ENCODE results near the gene TMEM179.
"Not testable (repeated sequence)": the region's sequence is repeated elsewhere in the genome, so short reads cannot be mapped to it uniquely, and the experiment has no call there.

The TMEM179 gene

DNA sequence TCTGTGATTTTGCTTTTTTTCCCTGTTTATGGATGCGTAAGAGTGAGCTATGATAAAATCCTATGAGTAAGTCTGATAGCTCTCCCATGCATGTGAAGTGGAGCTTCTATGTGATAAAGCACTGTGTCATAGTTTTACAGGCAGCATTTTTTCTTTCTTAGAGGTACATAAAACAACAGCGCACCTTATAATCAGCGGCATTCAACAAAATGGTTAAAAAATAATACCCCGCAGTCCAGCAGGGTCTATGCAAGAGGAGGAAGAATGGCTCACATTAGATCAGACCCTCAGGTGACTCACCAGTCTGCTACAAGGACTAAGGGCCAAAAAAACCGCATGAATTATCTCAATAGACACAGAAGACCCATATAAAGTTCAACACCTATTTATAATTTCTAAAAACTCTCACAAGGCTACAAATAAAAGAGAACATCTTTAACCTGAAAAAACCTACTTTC is 33.0 kb upstream of the TMEM179 start:
- no peak for DNase-seq (ENCODE audit: low read depth in 2 of 2)

- DNase-seq (ENCODE audit: low read depth in 2 of 2), result not testable (repeated sequence)
Measured at GRCh38 chr14:104636846-104637545, 32.4 kb upstream of the TMEM179 start.

DNA sequence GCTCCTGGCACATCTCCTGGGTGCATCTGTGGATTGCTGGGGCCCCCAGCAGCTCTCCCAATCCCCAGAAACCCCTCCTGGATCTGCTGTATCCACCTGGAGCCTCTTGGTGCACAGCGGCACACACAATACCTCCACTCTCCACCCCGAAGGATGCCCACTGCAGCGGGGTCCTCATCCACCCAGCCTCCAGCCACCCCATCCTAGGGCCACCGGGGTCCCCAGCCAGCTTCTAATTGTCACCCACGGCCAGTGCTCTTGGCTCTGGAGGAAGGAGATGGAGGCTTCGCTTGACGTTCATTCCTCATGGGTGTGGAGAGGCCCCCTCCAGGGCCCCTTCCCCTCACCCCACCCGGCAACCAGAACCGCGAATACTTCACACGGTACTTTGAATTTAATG is 31.6 kb upstream of the TMEM179 start:
- DNase-seq (ENCODE audit: low read depth in 2 of 2), result no peak

DNA sequence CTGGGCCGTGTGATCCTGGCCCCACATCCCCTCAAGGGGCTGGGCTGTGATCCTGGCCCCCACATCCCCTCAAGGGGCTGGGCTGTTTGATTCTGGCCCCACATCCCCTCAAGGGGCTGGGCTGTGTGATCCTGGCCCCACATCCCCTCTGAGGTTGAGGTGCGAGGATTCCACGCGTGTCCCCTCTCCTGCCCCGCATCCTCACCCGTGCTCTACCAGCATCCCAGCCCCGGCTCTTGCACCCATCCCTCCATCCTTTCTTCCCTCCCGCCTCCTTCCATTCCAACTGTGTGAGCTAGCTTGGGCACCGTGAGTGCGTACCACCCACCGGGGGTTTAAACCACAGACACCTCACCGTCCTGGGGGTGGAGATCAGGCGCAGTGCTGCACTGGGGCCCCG is 31.1 kb upstream of the TMEM179 start:
- no peak for DNase-seq (ENCODE audit: low read depth in 2 of 2)

DNA sequence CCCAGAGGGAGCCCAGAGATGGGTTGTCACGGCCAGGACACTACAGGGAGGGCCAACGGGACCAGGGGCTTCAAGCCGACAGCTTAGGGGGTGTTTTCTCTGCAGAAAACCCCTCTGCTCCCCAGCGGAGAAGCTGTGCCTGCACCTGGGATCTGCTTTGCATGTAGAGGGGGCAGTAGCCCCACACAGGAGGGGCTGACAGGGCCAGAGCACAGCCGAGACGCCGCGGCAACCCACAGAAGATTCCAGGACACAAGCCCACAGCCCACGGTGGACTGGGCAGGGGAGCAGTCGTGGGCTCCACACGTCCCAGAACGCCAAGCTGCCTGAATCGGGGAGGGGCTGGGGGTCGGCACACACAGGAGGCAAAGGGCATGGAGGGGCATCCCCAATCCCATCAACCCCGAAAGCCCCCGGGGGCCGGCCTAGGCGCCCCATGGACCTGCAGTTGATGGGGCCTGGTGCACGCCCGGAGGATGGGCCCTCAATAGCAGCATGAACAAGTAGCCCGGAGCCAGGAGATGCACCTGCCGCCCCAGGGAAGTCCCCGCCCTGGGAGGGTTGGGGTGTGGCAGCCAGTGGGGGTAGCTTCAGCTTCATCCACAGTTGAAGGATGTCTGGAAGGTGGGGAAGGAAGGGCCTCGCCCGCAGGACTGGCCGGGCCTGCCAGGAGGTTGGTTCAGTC is 30.5 kb upstream of the TMEM179 start:
- DNase-seq (ENCODE audit: low read depth in 2 of 2), result no peak

DNA sequence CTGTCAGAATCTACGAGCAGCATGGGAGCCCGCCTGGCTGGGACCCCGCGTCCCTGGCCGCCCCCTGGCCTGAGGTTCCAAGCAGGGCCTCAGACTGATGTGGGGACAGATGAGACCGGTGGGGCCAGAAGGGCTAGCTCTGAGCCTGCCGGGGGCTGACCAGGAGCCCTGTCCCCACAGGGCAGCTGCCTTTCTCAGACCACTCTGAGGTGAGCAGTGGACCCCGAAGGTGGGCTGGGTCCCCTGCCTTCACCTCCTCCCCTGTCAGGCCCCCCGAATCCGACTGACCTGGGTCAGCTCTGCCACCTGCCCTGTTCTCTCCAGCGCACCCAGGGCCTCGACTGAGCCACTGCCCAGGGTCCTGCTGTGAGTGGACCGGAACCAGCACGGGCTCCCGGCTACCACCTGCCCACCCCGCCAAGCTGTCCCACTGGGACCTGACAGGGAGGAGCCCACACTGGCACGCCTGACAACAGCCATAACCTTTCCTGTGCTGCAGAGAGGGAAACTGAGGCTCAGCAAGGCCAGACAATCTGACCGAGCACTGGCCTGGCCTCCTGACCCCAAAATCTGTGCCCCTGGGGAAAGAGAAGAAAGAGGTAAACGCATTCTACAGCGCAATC is 29.7 kb upstream of the TMEM179 start:
- DNase-seq (ENCODE audit: low read depth in 2 of 2), result no peak

GRCh38 chr14:104633276-104634137 is 28.9 kb upstream of the TMEM179 start:
- DNase-seq (ENCODE audit: low read depth in 2 of 2), result no peak

- no peak for DNase-seq (ENCODE audit: low read depth in 2 of 2)
Measured at GRCh38 chr14:104632781-104633180, 28.2 kb upstream of the TMEM179 start.

DNA sequence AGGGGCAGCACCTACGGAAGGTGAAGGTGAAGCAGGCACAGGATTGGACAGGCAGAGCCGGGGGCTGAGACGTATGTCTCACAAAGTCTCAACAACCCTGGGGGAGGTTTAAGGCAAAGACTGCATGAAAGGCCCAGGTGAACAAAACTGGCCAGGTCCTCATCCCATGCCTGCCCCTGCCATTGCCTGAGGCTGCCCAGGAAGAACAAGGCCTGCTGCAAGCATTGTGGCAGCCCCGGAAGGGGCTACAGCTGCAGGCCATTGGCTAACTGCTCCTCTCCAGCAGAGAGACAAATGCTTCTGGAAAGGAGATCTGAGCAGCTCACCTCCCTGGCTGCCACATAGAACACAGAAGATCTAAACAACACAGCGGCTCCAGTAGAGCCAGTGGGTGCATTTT is 20.4 kb upstream of the TMEM179 start:
- DNase-seq (ENCODE audit: low read depth in 2 of 2), result no peak

- DNase-seq (ENCODE audit: low read depth in 2 of 2), result no peak
Measured at GRCh38 chr14:104614126-104614812, 9.7 kb upstream of the TMEM179 start.

DNA sequence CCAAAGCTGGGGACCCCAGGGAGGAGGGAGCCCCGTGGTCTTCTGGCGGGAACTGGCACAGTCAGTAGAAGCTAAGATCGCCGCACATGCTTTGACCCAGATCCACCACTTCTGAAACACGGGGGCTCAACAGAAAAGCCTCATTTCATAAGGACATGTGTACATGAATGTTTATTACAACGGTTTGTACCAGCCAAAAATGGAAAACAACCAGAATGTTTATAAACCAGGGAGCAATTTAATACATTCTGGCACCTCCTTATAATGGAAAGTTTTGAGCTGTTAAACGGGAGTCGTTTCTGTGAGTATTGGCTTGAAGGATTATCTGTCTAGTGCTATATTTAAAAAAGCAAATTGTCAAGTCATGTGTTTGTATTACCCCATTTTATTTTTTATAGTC is 7.3 kb upstream of the TMEM179 start:
- no peak for DNase-seq (ENCODE audit: low read depth in 2 of 2)

GRCh38 chr14:104610749-104611310 is 6.3 kb upstream of the TMEM179 start:
- DNase-seq (ENCODE audit: low read depth in 2 of 2), result no peak

- no peak for DNase-seq (ENCODE audit: low read depth in 2 of 2)
Measured at GRCh38 chr14:104609666-104610065, 5.1 kb upstream of the TMEM179 start.

DNA sequence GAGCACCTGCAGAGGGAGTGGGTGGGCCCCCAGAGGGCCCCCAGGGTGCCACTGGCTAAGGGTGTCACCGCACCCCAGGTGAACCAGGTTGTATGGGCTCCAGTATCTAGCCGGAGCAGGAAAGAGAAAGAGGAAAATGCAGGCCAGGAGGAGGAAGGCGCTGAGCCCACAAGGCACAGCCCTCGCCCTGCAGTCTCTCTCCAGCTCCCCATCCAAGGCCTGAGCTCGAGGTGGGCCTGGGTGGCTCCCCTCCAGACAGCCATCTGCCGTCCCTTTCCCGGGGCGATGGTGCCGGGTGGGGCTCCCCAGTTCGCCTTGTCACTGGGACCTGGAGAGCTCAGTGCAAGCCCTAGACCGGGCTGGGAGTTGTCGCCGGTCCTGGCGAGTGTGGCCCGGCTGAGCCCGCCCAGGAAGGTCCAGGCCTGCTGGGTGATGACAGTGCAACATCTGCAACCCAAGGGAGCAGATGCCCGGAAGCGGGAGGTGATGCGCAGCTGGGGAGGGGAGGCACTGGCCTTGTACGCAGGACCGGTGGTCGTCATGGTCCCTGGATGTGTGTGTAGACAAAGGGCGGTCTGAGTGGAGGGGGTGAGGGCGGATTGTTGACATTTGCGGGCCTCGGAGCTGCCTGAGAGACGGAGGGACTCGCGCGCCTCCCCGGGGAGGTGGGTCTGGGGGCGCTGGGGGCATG is 716 bp downstream of the TMEM179 start:
- DNase-seq (ENCODE audit: low read depth in 2 of 2), result no peak

DNA sequence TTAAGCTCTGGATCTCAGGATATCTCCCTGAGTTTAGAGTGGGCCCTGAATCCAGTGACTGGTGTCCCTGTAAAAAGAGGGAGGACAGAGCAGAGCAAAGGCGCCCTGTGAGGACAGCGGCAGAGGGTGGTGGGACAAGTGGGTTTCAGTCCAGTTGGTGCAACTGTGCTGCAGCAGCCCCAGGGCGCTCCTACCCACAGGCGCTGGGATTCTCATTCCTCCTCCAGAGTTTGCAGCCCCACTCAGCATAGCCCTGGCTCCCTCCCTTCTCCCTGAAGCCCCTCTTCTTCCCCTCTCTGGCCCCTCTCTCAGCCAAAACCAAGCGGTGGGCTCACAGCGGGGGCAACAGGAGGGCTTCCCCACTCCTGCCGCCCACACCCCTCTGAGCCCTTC is 1.6 kb downstream of the TMEM179 start:
- no peak for DNase-seq (ENCODE audit: low read depth in 2 of 2)

GRCh38 chr14:104602315-104602932 is 2.1 kb downstream of the TMEM179 start:
- no peak for DNase-seq (ENCODE audit: low read depth in 2 of 2)

DNA sequence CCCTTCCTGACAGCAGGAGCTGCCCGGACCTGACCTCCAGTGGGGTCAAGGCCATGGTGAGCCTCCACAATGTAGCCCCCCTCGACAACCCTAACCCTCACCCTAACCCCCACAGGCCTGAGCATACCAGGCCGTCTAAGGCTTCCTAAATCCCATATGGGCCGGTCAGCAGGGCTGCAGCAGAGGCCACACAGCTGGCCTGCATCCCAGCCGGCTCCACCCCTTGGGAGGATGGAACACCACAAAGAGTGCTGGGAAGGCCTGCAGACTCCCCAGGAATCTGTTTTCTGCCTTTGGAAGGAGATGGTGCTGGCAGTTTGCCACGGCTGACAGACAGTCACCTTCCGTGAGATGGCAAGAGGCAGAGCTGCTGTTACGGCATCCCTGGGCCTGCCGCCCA is 2.8 kb downstream of the TMEM179 start:
- no peak for DNase-seq (ENCODE audit: low read depth in 2 of 2)

DNA sequence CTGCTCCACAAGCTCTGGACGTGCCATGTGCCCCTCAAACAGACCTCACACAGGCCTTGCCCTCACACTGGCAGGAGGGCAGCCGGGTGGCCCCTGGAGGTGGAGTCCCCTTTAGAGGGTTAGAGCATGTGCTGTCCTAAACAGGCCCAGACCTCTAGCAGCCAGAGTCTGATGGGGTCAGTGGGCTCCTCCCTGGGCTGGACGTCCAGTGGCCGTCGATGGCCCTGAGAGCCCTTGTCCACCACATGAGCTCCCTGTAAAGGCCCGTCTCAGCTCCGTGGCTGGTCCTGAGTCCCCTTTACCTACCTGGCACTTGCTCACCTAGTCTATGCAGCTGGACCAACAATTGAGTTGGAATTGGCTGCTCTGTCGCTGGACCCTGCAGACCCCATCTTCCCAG is 3.8 kb downstream of the TMEM179 start:
- no peak for DNase-seq (ENCODE audit: low read depth in 2 of 2)

DNA sequence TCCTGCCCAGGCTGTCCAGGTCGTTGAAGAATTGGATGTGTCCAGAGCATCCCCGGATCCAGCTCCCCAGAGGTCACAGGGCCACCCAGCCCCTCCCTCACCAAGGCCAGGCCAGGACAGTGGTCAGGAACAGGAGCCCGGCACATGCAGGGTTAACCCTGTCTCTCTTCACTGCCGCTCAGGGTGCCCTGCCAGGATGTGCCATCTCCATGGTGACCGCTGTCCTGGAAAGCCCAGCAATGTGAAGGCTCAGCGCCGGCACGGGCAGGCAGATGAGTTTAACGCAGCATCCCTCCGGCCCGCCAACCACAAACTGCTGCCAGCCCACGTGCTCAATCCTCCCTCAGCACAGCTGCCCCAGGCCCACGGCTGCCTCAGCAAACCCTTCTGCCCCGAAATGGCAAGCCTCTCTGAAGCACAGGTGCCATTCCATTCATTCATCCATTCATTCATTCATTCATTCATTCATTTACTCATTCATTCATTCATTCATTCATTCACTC is 4.4 kb downstream of the TMEM179 start:
- DNase-seq (ENCODE audit: low read depth in 2 of 2), result no peak

DNA sequence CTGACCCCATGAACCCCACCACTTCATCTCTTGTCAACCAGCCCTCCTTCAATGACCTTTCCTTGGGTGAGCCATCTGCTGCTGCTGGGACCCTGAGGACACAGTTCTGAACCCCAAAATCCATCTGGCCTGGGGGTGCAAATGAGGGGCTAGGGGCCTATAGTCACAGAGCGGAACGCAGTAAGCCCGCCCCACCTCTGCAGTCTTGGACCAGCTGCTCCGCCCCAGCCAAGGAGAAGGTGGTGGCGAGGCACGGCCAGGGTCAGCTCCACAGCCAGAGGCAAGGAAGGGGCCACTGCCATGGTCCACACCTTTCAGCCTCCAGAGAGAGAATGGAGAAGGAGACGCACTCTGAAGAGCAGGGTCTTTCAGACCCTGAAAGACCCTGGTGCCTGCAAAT is 5.1 kb downstream of the TMEM179 start:
- DNase-seq (ENCODE audit: low read depth in 2 of 2), result no peak

All from stimulated activated CD4-positive, alpha-beta T cell treated with anti-CD3 and anti-CD28 coated beads, Interleukin-4, amount 100 ng/mL, for 48 hours (primary cell).